Measurements from ENCODE around the gene ZSCAN32.
A peak's percentile ranks its signal among the peaks of the same experiment; 100 is the strongest.

The ZSCAN32 gene

DNA sequence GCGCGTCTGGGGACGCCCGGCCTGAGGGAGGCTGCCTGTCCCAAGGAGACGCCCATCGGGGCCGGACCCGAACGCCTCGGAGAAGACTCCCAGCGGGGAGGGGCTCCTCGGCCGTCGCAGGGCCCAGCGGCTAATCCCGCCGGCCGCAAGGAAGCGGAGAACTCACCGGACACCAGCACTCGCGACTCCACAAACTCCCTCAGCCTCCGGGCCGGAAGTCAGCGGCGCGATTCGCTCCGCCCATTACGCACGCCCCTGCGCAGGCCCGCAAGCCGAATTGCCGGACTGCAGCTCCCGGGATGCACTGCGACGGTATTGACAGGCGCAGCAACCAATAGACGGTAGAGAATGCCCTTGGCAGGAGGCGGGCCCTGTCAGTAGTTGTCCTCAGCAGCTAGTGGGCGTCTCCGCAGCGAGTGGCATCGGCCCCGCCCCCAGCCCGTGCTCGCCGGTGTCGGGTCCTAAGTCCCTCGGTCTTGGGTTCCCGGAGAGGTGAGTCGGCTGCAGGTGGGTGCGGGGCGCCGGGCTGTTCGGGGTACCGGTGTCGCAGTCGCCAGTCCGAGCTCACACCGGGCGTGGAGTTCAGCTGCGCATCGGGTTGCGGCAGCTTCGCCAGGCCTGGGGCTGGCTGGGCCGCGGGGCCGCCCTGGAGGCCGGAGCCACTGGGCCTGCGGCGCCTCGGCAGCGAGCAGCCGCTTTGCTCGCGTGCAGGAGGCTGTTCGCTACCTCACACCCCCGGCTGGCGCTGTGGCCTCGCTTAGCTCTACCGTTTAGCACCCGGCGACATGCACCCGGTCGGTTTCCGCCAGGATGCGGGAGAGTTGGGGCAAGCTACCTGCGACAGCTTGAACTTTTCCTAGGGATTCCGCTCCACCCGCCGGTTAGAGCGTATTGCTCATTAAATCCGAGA lies at the start of gene ZSCAN32, which contains the start of gene ZNF174:
TSS of gene ZSCAN32 (minus strand) at position 226 of the 910 bp plus-strand sequence. CDS start 3,447 bp downstream, outside the sequence.
TSS of gene ZNF174 (plus strand) at position 437 of the 910 bp plus-strand sequence. CDS start 790 bp downstream, outside the sequence.
- peak; percentile 99 for DNase-seq

DNA sequence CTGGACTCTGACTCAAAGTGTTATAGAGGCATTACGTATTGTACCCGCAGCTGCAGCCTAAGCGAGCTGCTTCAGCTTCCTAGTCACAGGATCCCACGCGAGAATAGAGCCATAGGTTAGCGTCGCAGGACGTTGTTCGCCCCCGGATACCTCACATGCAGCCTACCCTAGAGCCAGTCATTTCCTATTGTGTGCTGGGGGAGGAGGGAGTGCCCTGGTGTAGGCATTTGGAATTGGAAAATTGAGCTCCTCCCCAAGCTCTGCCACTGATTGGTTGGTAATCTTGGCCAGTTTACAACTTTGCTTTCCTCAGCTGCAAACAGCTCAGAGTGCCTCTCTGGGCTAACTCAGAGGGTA lies 43.2 kb upstream of the ZSCAN32 start:
- DNase-seq = peak; percentile 65

DNA sequence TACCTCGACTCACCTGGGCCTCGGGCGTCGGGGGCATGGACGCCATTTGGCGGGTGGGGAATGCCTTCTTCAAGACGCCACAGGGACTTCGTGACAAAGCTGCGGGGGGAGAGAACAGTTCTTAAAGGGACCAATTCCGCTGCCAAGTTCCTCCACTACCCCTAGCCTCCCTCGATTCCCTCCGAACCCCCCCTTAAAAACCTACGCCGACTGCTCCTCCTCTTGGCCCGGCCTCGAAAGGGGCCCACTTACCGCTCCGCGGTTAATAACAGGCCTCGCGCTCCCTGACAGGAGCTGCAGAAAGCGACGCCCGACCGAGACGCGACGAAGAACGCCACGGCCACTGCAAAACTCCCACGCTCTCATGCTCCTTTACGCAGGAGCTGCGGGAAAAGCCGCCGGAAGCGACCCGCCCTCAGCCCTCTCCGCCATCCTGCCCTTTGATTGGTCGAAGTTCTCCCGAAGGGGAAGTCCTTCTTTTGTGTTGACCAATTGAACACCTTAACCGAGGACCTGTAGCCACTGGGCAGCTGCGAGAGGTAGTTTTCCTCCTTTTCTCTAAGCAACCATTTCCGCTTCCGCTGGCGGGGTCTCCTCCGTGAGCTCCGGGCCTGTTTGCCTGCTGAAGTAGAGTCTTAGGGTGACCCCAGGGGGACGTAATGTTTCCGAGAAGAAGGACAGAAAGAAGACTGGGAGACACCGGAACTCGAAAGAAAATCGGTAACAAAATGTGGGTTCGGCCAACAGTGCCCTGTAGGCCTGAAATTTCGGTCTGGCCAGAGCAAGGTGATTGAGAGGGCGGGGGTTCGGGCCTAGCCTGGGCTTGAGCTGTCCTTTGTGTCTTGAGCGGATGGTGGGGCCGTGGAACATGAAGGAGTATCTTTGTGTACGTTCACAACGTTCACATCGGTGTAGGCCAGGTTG lies 42.6 kb upstream of the ZSCAN32 start, which contains the start of the genes NAA60 and ZNF597:
TSS of gene NAA60 (plus strand) at position 573 of the 924 bp plus-strand sequence. CDS start 32,548 bp downstream, outside the sequence.
TSS of gene ZNF597 (minus strand) at position 397 of the 924 bp plus-strand sequence. CDS start at position 46, 351 bp downstream.
- DNase-seq = peak; percentile 85

DNA sequence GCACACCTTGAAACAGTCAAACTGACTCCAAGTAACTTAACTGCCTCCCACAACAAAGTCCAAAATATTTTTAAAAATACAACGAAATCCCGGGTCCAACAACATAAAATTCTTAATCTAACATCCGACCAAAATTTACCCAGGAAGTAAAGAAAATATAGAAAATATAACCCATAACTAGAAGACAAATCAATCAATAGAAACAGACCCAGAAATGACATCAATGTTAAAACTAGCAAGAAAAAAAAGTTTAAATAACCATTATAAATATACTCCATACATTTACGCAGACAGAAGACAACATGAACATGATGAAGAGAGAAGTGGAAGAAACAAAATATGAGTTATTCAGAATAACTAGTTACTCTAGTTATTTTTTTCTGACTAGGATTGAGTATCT lies 38.8 kb upstream of the ZSCAN32 start:
- no peak for DNase-seq

DNA sequence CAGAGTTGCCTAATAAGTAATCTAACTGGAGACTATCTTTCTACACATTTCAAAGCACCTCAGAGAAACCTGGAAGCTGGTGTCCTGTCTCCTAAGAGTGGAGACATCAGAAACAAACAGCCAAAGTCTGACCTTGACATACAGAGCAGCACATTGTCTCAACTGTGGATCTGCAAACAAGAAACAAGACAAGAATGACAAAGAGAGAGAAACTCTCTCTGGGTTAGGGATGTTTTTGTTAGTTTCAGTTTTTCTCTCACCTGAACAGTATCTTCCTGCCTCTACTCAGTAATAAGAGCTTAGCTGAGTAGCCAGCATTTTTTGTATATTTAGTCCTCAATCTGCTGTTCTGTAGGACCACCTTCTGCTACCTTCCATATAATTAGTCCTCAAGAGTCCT lies 33.6 kb upstream of the ZSCAN32 start:
- DNase-seq = no peak

DNA sequence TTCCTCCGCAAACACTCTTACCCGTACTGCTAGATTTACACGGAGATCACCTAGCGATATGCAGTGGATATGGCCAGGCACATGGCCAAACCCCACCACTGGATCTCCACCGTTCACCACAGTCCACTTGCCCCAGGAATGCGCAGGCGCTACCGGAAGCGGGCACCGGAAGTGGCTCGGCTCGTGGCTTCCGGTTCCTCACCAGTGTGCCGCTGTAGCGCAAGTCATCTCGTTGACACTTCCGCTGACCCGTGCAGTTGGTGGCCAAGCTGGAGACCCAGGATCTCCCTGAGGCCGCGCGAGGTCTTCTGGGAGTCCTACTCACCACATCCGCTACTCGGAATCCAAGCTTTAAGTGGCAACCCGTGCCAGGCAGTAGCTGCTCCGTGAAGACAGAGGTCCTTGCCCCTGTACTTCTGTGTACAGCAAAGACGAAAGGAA lies 31.0 kb upstream of the ZSCAN32 start:
- DNase-seq = peak; percentile 4

DNA sequence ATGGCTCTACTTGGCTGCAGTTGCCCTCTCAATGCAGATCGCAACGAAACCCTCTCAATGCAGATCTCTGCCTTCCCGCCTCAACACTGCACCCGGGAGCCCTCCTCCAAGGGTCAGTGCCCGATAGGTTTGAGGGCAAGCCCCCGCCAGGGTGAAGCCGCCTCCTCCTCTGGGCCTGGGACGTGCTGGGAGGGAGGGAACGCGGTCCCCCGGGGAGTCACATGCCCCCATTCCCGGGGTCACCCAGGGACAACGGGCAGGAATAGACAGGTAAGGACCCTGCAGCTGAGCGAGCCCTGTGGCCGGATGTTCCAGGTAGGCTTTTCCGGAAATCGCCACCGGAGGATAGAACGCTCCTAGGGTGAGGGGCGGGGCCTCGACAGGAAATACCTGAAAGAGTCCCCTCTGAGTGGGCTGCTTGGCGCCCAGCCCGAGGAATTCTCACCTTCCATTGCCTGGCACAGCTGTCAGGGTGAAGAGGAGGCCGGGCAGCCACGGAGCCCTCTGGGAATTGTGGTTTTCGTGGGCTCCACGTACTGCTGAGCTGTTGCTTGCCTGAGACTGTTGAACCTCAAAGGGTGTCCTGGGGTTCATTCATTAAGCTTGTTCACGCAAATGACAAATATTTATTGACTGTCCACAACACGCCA lies 13.1 kb upstream of the ZSCAN32 start:
- no peak for DNase-seq

DNA sequence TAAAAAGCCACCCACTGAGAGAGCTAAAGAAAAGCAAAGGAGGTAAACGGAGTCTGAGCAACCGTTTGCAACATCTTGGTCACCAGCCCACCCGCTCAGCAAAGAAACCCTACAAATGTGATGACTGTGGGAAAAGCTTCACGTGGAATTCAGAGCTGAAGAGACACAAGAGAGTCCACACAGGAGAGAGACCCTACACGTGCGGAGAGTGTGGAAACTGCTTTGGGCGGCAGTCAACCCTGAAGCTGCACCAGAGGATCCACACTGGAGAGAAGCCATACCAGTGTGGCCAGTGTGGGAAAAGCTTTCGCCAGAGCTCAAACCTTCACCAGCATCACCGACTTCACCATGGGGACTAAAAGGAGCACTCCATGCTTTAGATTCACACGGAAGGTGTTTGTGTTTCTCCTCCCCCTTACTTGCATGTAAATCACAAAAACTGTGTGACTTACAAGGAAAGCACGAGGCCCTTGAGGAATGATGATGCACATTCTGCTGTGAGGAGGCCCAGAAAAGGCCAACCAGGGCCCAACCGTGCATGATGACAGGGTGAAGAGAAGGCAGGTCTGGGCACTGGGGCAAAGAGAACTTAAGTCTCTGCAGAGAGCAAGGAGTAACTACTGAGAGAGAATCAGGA lies 7.9 kb upstream of the ZSCAN32 start:
- DNase-seq = no peak

DNA sequence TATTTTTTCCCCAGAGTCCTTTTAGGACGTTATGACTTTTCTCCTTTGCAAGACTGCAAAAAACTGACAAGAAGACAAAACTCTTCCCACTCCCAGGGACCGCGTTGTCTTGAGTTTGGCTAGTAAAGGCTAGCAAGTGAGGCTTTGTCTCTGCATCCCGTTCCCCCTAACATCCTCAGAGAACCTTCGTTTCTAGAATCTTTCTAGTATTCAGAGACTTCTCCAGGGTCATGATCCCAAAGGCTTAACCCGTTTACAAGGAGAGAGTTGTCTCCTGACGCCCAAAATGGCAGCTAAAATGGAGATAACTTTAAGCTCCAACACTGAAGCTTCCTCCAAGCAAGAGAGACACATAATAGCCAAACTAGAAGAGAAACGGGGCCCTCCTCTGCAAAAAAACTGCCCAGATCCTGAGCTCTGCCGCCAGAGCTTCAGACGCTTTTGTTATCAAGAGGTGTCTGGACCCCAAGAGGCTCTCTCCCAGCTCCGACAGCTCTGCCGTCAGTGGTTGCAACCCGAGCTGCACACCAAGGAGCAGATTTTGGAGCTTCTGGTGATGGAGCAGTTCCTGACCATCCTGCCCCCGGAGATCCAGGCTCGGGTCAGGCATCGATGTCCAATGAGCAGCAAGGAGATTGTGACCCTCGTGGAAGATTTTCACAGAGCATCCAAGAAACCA lies 1.1 kb upstream of the ZSCAN32 start:
- DNase-seq = no peak

DNA sequence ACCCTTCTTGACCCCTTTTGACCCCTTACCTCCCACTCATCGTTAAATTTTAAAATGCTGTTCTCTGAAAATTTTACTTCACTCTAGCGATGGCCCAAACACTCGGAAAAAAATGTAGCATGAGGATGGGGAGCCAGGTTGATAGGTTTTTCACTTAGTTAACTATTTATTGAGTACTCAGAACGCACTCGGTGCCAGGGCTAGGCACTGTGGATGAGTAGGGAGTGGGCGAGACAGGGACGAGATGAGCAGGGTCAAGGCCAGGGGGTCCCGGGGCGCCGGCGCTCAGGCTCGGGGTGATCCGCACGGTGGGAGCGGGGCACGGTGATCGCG lies 392 bp downstream of the ZSCAN32 start:
- DNase-seq = no peak

DNA sequence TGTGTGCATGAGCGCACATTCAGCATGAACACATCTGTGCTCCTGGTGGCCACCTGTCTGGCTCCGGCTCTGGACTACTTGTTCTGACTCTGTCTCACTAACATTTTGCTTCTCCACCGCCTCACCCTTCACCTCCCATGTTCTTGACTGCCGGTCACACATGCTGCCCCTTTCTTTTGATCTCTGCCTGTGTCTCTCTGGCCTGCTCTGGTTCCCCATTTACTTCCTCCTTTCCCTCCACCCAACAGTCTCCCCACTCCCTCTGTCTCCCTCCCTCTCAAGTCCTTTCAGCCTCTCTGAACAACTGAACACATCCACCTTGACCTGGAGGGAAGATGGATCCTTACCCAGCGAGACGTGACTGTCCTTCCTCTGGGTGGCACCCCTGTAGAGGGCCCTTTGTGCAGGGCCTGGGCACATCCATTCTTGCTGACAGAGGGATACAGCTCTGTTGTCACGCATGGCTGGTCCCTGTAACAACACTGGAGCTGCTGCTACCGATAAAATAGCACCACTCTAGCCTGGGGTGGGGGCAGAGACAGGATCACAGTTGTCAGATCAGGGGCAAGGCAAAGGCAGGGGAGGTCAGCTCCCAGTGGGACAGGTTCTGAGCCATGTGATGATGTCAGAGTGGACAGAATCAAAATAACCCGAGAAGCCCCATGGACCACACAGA lies 11.0 kb downstream of the ZSCAN32 start:
- no peak for DNase-seq

DNA sequence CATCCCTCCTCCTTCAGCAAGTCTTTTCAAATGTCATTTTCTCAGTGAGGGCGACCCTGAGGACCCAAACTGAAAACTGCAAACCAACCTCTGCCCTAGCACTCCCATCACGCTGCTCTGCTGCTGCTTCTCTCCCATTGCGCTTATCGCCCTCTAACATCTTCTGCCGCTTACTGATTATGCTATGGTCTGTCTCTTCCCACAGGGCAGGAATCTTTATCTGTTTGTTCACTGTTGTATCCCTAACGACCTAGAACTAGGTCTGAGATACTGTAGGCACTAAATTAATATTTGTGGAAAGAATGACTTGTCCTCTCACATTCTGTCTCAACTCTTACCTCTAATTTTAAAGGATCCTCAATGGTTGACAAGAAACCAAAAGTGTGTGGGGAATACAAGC lies 12.5 kb downstream of the ZSCAN32 start:
- DNase-seq = no peak

DNA sequence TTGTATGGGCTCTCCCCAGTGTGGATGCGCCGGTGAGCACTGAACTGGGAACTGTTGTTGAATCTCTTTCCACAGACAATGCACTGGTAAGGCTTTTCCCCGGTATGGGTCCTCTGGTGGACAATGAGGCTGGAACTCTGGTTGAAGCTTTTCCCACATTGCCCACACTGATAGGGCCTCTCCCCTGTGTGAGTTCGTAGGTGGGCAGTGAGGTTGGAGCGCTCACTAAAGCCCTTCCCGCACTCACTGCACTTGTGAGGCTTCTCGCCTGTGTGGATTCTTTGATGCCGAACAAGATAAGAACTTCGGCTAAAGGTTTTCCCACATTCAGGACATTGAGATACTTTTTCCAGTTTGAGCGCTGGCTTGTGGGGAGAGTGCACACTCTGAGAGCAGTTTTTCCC lies 17.8 kb downstream of the ZSCAN32 start:
- no peak for DNase-seq

DNA sequence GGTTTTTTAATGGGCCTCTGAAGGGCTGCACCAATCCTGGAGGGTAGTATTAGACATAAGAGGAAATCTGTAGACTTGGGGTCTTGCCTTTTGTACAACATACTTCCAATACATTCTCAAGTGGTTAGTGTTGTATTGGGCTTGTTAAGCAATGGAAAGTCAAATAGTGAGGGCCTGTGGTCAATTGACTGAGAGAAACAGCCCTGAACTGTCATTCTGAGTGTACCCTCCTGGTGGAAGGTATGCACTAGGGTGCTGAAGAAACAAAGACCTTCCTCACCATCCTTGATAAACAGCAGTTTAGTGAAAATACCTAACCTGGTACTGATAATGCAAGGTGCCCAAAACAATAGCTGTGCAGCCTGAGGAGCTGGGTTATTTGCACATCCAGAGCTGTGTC lies 22.9 kb downstream of the ZSCAN32 start:
- DNase-seq = no peak

DNA sequence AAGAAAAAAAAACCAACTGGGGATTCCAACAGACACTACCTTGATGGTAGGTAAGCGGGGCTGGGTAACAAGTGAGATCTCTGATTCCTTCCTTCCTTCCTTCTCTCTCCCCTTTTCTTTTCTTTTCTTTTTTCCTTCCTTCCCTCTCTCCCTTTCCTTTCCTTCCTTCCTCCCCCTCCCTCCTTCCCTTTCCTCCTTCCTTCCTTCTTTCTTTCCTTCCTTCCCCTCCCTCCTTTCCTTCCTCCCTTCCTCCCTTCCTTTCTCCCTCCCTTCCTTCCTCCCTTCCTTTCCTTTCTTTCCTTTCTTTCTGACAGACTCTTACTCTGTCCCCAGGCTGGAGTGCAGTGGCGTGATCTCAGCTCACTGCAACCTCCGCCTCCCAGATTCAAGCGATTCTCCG lies 25.1 kb downstream of the ZSCAN32 start:
- DNase-seq = no peak

DNA sequence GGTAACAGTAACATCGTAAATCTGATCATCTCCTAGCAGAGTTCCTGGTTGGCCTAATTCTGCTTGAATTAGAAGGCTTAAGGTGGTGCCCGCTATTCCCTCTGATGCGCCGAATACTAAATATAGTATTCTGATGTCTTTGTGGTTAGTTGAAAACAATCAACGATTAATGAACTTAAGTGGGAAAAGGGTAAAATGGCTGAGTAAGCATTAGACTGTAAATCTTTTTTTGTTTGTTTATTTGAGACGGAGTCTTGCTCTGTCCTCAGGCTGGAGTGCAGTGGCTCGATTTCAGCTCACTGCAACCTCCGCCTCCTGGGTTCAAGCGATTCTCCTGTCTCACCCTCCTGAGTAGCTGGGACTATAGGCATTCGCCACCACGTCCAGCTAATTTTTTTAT lies 31.7 kb downstream of the ZSCAN32 start:
- DNase-seq = no peak

DNA sequence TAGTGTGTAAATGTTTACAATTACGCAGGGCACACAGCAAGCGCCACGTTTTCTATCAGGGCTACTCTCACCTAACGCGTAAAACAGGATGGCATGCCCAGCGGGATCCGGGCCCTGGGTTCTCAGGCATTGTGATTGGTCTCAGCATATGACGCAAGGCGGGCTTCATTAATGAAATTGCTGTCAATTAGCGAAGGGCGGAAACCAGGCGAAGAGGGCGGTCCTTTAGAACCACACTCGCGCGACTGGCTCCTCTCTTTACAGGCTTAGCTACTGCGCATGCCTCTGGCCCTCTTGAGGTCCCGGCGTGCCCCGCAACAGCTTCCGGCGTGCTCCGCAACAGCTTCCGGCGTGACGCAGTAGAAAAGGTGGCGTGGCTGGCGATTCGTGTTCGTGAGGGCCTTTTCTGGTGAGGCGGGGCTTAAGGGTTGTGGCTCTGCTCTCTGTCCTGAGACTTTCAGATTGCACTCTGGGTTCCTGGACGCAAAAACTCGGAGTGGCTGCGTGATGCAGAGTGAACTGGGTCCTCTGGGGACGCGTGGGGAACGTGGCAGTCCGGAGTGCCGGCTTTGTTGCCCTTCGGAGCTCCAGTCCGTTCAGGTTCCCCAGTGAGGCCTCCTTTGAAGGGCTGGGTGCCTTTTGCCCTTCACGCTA lies 35.9 kb downstream of the ZSCAN32 start:
- peak; percentile 94 for DNase-seq

DNA sequence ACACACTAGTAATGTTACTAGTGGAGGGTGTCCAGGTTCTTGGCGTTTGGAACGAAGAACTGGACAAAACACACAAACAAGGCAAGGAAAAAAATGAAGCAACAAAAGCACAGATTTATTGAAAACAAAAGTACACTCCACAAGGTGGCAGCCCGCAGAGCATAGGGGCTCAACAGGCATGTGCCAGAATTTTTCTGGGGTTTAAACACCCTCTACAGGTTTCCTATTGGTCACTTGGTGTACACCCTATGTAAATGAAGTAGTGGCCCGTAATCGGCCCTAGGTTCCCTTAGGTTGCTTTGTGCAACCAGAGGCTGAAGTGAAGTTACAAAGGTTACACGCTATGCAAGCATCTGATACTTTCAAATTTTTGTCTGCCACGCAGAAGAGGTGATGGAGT lies 37.0 kb downstream of the ZSCAN32 start:
- DNase-seq = no peak

DNA sequence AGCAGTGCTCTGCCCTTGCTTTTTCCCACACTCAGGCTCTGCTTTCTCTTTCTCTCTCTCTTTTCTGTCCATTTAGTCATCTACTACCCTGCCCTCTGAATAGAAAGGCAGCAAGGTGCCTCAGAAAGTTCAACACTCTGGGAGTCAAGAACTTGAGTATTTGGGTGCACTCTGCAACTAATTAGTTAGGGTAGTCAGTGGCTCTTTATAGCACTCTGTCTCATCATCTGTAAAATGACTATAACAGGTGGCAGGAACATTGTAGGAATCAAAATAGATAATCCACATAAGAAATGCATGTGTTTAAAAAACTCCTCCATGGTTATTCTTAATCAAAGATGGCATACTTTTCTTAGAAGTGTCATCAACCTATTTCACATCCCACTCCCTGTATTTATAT lies 37.9 kb downstream of the ZSCAN32 start:
- no peak for DNase-seq

DNA sequence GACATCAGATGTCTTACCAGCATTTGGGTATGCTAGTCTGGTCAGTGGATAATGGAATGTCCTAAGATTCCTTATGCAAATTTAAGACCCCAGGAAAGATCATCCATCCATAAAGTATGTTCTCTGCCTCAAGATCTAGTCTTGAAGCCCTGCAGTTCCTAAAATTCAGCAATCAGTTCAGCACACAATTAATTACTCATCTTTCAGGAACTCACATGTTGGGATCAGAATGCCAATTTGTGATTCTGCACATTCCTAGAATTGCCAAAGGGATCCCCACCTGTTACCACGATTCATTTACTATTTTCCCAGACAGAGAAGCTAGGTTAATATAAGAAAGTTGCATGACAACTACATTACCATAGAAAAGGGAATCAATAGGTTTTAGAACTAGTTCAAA lies 41.9 kb downstream of the ZSCAN32 start:
- no peak for DNase-seq

DNA sequence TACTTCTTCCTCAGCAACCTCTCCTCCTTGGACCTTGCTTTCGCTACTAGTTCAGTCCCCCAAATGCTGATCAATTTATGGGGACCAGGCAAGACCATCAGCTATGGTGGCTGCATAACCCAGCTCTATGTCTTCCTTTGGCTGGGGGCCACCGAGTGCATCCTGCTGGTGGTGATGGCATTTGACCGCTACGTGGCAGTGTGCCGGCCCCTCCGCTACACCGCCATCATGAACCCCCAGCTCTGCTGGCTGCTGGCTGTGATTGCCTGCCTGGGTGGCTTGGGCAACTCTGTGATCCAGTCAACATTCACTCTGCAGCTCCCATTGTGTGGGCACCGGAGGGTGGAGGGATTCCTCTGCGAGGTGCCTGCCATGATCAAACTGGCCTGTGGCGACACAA lies 44.7 kb downstream of the ZSCAN32 start:
- no peak for DNase-seq
